ENCODE results near the gene ZC3H4.
"Not testable (repeated sequence)": the region's sequence is repeated elsewhere in the genome, so short reads cannot be mapped to it uniquely, and the experiment has no call there.

Gene ZC3H4

DNA sequence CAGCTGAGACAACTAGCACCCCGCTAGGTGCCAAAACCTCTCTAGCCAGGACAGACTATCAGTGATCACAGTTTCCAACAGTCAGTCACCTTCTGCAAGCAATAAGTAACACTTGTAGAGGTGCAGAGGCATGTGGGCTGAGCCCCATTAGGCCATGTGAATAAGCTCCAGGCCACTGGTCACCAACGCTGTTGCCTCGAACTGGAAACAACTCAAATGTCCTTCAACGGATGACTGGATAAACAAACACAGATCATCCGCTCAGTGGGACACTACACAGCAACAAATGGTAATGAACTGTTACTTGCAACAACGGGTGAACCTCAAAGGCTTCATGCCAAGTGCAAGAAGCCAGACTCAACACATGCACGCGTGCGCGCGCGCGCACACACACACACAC, 37.6 kb downstream of the ZC3H4 start:
- DNase-seq = no peak

DNA sequence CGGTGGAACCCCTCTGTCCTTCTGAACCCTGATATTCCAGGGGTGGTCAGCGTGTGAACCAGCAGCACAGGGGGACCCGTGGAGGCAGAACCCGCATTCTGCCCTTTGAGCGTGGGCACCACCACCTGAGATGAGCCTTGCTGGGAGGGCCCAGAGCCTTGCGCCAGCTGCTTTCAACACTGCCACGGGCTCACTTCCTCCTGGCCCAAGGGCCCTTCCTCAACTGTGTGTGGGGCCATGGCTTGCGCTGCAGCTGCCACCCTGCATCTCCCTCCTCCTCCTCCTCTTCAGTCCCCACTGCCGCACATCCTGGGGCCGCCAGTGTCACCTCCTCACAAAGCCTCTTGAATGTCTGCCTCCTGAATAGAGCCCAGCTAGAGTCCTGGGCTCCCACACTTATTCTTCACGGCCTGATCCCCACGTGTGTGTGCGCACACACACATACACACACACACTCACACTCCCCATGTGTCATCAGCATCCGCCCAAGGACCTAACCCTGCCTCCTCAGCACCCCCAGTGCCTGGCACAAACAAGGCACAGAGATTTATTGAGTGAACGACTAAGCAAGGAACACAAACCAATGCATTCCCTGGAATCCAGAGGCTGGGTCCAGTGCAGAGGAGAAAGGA, 38.3 kb downstream of the ZC3H4 start:
- no peak for DNase-seq

DNA sequence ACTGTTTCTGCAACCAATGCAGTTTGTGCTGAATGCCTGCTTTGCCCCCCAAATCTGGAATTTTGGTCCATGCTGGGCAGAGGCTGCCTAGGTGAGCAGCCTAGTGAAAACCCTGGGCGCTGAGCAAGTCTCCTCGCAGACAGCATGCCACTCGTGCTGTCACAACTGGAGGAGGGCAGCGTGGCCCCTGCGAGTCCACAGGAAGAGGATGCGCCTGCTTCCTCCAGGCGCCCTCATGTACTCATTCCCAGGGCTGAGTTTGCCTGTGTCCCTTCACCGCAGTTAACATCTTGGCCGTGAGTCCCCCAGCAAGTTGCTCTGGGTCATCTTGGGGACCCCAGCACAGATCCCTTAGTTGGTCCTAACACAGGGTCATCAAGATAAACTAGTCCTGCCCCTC, 39.0 kb downstream of the ZC3H4 start:
- no peak for DNase-seq

DNA sequence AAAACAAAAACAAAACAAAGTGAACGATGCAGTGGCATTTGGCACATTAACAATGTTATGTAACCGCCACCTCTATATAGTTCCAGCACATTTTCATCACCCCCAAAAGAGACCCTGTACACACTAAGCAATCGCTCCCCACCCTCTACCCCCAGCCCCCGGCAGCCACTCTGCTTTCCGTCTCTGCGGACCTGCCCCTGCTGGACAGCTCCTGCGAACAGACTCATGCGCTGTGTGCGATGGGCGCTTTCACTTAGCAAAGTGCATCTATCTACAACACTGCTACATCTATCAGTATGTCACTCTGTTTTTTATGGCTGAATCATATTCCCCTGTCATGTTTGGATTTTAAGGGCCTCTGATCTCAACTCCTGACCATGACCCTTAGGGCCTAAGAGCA, 40.0 kb downstream of the ZC3H4 start:
- no peak for DNase-seq

DNA sequence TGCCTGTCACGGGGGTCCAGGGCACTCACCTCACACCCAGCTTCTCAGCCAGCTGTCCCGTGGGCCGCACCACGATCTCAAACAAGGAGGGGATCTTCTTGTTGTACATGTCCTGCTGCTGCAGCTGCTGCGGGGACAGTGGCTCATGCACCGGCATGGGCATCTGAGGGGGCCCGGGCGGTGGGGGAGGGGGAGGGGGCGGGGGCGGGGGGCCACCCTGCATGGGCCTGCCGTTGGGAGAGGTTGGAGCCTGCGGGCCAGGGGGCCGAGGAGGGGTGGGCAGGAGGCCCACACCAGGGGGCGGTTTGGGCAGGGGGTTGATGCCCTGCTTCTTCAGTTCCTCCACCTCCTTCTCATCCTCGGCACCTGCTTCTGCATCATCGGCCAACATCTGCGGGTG, 41.3 kb downstream of the ZC3H4 start:
- no peak for DNase-seq

DNA sequence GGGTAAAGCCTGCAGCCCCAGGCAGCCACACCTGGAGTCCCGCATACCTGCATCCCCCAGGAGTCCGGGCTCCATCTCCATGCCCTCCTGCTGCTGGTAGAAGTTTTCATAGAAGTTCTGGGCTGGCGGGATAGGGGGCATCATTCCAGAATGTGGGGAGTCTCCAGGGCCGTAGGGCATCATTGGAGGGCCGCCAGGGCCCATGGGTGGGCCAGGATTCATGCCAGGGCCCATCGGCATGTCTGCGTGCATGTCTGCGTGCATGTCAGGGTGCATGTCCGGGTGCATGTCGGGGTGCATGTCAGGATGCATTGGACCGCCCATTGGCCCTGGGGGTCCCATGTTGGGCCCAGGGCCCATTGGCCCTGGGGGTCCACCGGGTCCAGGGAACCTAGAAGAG, 41.8 kb downstream of the ZC3H4 start:
- DNase-seq = no peak

DNA sequence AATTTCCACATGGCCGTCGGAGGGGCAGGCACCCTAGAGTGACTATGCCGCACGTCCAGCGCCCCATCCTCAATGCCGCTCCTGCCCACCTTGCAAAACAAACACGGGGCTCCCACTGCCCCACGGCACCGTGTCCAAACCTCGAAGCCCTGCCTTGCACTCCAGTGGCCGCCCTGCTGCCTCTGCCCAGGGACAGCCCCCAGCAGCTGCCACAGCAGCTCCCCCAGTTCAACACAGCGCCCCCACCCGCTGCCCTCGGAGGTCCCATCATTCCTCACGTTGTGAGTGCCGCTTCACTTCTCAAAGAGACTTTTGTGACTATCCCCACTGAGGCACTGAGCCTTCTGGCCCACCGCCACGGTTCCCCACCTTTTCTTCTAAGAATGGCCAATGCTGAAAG, 42.8 kb downstream of the ZC3H4 start:
- DNase-seq = no peak

DNA sequence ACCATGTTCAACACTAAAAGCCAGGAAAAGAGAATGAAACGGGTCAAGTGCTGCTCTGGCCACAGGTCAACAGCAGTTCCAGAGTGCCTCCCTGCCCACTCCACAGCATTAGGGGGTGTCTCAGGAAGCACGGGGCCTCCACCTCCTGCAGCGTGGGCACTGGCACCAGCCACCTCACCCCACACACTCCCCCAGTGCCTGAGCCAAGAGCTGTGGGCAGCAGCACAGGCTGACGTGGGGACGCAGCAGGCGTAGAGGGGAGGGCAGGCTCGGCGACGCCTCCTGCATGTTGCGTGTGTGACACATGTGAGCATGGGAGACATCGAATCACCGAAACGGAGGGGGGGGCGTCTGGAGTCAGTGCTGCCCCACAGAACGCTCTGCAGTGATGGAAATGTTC, 43.8 kb downstream of the ZC3H4 start:
- no peak for DNase-seq

DNA sequence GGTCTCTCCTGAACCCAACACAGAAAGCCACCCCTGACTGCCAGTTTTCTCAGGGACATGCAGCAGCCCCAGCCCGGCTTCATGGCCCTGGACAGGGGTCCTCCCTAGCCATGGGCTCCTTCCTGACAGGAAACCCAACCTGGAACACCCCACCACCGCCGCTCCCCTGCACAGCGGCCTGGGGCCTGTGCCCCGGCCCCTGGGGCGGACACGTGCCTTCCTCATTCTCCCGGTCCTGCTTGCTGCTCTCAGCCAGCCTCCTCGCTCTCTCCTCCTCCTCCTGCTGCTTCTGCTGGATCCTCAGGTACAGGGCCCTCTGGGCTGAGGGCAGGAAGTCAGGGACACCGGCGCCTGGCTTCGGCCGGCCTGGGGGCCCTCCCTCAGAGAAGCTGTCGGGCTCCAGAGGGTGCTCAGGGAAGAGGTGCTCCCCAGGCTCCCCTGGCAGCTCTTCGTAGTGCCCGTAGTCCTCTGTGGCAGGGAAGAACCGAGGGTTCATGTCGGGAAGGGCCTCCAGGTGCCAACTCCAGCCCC, 44.6 kb downstream of the ZC3H4 start:
- DNase-seq = no peak

DNA sequence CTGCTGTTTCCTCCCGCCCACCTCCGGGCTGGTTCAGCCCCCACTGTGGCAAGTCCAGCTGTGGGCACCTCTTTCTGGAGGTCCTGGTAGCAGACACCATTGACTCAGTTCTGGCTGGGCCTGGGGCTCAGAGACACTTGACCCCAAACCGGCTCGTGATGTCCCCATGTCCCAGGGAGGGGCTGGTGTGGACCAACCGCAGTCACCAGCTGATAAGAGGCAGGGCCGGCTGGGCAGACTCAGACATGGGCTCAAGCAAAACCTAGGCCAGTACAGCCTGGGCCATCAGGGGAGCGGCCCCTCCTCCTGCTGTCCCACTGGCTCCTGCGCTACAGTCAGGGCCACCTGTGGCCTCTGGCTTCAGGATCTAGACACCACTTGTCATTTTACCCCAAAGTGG, 45.3 kb downstream of the ZC3H4 start:
- DNase-seq = no peak

DNA sequence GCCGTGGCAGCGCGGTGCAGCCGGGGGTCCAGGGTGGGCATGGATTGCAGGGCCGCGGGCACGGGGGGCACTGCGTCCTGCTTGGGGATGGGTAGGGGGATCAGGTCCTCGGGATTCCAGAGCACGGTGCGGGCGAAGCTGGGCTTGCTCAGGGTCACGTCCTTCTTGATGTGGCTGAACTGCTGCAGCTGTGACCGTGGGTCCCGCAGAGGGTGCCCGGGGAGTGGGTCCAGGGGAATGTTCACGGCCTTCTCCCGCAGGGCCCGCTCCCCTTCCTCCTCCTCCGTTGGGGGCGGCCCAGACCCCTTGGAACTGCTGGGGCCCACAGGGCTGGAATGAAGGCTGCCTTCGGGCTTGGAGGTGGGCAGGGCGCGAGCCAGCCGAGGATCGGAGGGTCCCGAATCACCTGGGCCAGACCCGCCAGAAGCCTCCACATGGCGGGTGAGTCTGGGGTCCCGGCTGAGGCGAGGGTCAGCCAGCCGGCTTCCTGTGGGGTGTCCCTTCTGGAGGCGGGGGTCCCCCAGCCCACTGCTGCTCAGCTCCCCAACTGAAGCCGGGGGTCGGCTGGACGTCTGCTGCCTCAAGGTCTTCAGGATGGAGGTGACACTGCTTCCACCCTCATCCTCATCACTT, 46.2 kb downstream of the ZC3H4 start:
- no peak for DNase-seq

DNA sequence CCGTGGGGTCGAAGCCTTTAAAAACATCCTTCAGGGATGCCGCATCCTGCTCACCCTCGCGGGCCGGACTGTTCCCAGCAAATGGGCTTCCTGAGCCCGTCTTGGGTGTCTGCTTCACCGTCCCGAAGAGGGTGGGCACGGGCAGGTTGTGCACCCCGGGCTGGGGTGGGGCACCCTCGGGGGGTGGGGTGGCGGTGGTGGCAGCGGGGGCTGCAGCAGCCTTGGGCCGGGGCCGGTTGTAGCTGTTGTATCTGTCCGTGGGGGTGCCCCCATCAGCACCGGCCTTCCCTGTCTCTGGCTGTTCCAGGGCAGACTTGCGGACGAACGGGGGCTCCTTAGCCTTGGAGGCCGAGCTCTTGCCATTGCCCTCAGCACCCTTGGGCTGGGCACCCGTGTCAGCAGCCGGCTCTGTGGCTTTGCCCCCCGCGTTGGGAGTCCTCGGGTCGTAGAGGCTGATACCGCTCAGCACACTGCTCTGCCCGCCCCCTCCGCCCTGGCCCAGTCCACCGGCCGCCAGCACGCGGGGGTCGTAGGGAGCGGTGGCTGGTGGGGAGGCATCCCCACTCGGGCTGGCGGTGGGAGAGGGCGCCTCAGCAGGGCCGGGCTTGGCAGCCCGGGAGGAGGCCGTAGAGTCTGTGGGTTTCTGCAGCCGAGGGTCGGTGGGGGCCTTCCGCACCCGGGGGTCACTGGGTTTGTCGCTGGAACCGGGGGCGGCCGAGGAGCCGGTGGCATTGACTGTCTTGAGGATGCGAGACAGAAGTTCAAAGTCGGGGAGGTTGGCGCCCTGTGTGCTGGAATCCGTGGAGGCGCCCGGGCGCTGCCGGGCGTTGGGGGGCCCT, 47.0 kb downstream of the ZC3H4 start:
- no peak for DNase-seq

DNA sequence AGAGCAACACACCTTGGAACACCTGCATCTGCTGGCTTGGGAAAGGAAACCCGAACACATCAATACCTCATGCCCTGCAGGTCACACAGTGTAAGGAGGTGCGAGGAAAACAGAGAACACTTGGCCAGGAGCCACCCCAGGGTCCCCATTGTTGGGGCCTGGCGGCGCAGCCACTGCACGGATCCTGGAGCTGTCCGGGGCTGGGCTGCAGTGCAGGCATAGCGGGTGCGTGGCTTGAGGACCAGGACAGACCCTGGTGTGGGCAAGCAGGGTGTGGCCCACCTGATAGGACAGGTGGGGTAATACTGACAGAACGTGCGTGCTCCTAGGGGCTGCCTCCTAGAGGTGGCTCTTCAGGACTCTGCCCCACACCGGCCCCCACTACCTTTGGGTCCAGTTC, 48.3 kb downstream of the ZC3H4 start:
- DNase-seq = no peak

DNA sequence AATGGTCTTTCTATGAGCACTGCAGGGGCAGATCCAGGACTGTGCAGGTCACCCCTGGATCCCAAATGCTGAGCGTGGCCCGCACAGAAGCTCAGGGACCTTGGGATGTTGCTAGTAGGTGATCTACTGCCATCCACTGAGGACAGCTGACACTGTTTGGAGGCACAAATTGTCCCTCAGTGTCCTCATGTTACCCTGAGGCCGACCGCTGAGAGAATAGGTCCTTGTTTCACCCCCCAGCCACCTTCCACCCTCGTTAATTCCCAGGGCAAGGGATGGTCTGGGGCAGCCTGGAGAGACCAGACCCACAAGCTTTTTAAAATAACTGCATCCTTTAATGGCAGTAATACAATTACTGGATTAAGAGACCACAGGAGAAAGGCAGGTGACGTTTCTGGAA, 49.7 kb downstream of the ZC3H4 start:
- DNase-seq = no peak

DNA sequence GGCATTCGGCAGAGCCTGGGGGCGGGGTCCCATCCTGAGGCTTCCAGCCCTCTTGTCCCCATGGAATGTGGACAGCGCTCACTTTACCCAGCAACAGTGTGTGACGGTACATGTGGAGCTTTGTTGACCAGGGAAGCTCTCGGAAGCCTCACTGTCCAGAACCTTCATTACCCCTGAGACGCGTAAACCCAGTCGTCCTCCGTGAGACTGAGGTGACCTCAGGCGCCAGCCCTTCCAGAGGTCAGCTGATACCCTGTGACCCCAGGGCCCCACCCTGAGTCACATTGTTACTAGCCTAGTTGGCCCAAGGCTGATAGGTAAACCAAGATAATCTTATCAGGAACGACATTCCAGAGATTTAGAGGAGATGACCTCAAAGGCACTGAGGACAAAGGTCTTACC, 55.0 kb downstream of the ZC3H4 start:
- DNase-seq = no peak

DNA sequence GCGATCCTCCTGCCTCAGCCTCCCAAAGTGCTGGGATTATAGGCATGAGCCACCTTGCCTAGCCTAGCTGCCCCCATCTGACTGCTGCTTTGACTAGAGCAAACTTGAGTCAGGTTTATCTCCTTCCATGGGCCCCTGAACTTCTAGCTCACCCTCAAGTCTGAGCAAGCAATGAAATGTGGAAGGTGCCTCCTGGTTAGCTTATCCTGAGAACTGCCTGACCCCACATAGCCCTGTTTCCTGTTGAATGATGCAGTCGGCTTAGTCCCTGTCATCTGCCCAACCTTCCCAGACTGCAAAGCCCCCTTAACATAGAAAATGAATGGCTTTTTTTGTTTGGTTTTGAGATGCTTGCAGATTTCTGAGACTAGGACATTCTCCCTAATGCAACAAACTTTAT, 56.2 kb downstream of the ZC3H4 start:
- no peak for DNase-seq

DNA sequence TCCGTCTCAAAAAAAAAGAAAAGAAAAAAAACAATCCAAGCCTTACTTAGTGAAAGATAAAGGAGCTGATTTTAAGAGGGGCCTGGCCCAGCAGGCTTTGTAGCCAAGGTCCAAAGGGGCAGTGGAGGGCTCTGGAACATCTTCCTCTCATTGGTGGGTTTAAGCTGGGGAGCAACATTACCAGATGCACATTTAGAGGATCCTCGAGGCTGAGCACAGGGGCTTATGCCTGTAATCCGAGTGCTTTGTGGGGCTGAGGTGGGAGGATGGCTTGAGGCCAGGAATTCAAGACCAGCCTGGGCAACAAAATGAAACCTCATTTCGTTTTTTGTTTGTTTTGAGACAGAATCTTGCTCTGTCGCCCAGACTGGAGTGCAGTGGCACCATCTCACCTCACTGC, 57.2 kb downstream of the ZC3H4 start:
- no peak for DNase-seq

DNA sequence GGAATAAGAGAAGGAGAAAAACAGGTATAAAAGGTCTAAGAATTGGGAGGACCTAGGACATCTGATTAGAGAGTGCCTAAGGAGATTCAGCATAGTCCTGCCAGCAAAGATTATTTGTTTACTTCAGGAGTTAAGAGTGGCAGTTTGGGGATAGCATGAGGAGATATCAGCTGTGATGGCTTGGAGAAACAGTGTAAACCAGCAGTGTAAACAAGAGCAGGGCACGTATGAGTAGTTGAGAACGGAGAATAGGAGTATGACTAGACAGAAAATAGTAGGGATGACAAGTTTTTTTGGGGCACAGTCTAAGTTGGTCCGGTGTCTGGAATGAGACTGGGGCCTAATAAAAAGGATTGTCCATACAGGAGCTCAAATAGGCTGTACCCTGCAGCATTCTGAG, 63.0 kb downstream of the ZC3H4 start:
- not testable (repeated sequence) for DNase-seq

DNA sequence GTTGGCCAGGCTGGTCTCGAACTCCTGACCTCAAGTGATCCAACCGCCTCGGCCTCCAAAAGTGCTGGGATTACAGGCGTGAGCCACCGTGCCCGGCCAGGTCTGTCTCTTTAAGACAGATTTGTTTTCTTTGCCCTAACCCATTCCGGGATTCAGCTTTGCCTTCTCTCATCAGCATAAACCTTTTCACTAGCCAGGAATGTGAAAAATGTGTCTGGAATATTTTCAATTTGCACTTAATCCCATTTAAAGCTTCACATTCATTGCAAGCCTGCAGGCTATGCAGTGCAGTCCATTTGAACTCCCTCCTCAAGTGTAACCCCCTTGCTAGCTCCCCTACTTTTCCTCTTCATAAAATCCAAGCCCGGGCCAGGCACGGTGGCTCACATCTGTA, 64.3 kb downstream of the ZC3H4 start:
- DNase-seq = no peak

DNA sequence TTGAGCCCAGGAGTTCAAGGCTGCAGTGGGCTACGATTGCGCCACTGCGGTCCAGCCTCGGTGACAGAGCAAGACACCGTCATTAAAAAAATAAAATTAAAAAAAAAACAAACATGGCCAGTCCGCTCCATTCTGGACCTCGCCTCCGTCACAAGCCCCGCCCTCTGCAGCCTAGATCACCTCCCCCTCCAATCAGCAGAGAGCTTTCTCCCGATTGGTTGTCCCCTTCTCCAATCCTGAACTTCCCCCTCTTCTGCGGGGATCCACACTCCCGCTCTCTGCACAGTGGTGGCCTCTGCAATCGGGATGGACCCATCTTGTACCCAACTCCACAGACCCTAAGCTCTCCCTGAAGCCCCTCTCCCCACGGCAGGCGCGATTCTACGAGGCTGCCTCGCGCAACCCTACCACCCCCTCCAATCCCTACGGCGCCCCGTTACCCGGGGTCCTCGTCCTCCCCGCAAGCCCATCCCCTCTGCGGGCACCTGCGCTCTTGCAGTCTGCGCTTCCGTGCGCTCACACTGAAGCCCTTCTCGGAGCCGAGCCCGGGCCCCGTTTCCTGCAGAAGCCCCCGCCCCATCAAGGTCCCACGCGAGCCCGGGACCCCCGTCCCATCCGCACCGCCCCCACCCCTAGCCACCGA, 65.7 kb downstream of the ZC3H4 start:
- peak; percentile 67 for DNase-seq

DNA sequence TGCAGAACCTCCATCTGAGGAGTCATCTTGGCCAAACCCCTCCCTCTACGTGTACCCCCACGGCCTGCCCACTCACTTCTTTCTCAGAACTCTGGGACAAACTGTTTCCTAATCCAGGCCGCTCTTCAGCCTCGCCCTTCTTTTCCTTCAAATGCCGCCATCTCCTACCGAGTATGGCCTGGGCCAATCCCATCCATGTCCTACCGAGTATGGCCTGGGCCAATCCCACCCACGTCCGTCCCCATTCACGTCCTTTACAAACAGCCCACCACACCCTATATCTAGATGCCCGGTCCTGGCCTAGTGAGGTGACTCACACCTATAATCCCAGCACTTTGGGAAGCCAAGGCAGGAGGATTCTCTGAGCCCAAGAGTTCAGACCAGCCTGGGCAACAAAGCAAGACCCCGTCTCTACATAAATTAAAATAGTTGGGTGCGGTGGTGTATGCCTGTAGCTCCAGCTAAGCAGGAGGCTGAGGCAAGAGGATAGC, 66.3 kb downstream of the ZC3H4 start:
- no peak for DNase-seq

DNA sequence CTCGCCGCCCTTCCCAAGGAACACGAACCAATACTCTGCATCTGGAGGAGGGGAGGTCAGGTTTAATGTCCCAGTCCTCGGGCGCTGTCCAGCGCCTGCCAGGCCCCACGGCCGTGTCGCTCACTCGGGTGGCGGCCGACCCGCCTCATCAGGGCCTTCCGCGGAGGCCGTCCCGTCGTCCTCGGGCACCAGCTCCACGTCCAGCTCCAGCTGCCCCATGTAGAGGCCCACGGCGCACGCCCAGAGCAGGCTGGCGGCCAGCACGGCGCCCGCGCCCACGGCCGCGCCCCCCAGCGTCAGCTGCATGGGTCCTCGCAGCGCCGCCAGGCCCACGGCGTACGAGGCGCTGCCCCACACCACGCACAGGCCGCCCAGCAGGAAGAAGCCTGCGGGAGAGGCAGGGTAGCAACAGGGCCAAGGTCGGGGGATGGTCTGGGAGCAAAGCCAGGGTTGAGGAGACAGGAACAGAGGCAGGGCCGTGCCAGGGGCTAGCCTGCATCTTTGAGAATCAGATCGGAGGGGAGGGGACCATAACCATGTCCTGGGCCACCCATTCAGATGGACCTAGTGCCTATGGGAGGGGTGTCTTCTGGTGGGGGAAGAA, 67.6 kb downstream of the ZC3H4 start:
- DNase-seq = no peak

Measured in NCI-H510A (cell line).